Ovary (tissue), 9 donors: ENCODE measurements around the gene CCDC86. TPM values are rescaled to one million over a fixed set of nuclear protein-coding genes. Genes with fewer than 3 reads are reported as not detected.

Experiments
- DNase-seq, 5 donors: peaks; one replicate each; pipeline ENCODE4 v3.0.0-alpha.2; 2019 to 2020
- H3K27ac ChIP-seq, 2 donors: fragments of 200-600 bp; one replicate each; pipeline versions ENCODE4 v1.5.1 to v1.8.0; 2019 to 2022
- H3K27me3 ChIP-seq: fragments of 200-600 bp; one replicate; pipeline ENCODE4 v1.8.0; 2022
- H3K36me3 ChIP-seq: fragments of 200-600 bp; sonication (generic); one replicate; pipeline ENCODE4 v1.5.1; 2019
- H3K4me1 ChIP-seq: one replicate; pipeline ENCODE4 v1.8.1; 2013; ENCODE audit warnings: mild to moderate bottlenecking, moderate library complexity; ENCODE audit not compliant: insufficient read depth
- H3K4me3 ChIP-seq: fragments of 200-600 bp; sonication (generic); one replicate; pipeline ENCODE4 v1.5.1; 2017
- H3K9me3 ChIP-seq, 2 donors: fragments of 200-600 bp in 1 of 2; sonication (generic) in 1 of 2; one replicate each; pipeline versions ENCODE4 v1.5.1 to v1.8.1; 2013 to 2019; ENCODE audit warnings: mild to moderate bottlenecking in 1 of 2, moderate library complexity in 1 of 2
- CTCF ChIP-seq, 3 donors: fragments of 450-650 bp in 2 of 3; fragments of 200-600 bp in 1 of 3; IDR thresholded peaks; one replicate each; pipeline versions ENCODE4 v1.5.1 to v1.8.0; 2016 to 2022; ENCODE audit warnings: antibody characterized with exemption in 3 of 3, mild to moderate bottlenecking in 1 of 3
- EP300 ChIP-seq: sonication (generic); formaldehyde crosslinking; IDR thresholded peaks from one replicate; pipeline ENCODE4 v1.6.1; 2017; ENCODE audit warnings: antibody characterized with exemption
- POLR2A ChIP-seq: fragments of 450-650 bp; IDR thresholded peaks from one replicate; pipeline ENCODE4 v1.6.1; 2017; ENCODE audit warnings: antibody characterized with exemption, mild to moderate bottlenecking, moderate library complexity
- WGBS, 3 donors: extraction: QIAGEN DNeasy Blood & Tissue Kit in 1 of 3; methylation state at CpG; one replicate each; pipeline versions ENCODE4 v1.1.5 to v1.1.7; 2013 to 2017; 5-methylcytosine and 5-hydroxymethylcytosine counted together
- intact Hi-C, 4 donors: fragments of 100-400 bp; cut with DNase I; formaldehyde crosslinking; loops; one replicate each; pipeline versions ENCODE4 v1.11.0 to v1.15.1; 2022 to 2023
- polyA plus RNA-seq, 2 donors: library from polyadenylated mRNA; stranded (reverse); fragments of 200-250 nt in 1 of 2; fragments of 350-450 nt in 1 of 2; fragmentation: Illumina TruSeq in 1 of 2; extraction: RNeasy Lipid Tissue Mini Kit (QIAGEN cat#74804) in 1 of 2; gene quantifications; one replicate each; pipeline ENCODE4 v1.2.3, GENCODE V29; 2013 to 2014
- total RNA-seq, 7 donors: library from RNA; depleted of rRNA in 2 of 7; stranded (reverse); fragments of >200 nt in 2 of 7; fragmentation: NEBNext Ultra II Directional in 3 of 7; extraction: Animal tissue kit (Norgen Biotek cat#: 25700) in 3 of 7; gene quantifications; one replicate each; pipeline versions ENCODE4 v1.1.0 to v1.2.4, GENCODE V29; 2016 to 2023
- donor health status: DM: no; HTN: no; CAD: no; lungs with moderate emphysema.
- donor health status: DM: no; HTN: no; CAD: no.
- donor health status: Bipolar disorder and iron deficiency.
- donor health status: DM: yes; HTN: yes; CAD: no.
- donor health status: DM: no; HTN: no; CAD: no.
- donor health status: DM: yes; HTN: yes; CAD: no.

CCDC86 gene
- total and polyA plus RNA-seq, 9 donors, result 7.0 to 32.9 (median 19.8) TPM

- no peak overlapping the region for H3K4me3 ChIP-seq
- 49 to 55% (median 52%) methylated on average over 7 of the region's 7 CpGs for WGBS, 3 donors
- H3K27me3 ChIP-seq, result no peaks in the 10 kb centered on the region
- no peaks in the 10 kb centered on the region for H3K9me3 ChIP-seq
- H3K27ac ChIP-seq, result no peak overlapping the region
- DNase-seq, result peak in 1 of 5 donors; percentile 31
- TF ChIP-seq POLR2A, result no peak
- TF ChIP-seq EP300, result no peak
- TF ChIP-seq CTCF (IDR thresholded peaks at IDR 0.05), result no peak
- H3K4me1 ChIP-seq, result no peaks in the 10 kb centered on the region
- no peaks in the 10 kb centered on the region for H3K36me3 ChIP-seq
- intact Hi-C loops, result no loop called here
Observed at GRCh38 chr11:60864856-60865513, 23.1 kb downstream of the CCDC86 start.

GRCh38 chr11:60866911-60867870 is 25.3 kb downstream of the CCDC86 start, which contains the start of gene ZP1:
ZP1 (plus strand) TSS chr11:60867542; CDS start chr11:60867562, 20 bp downstream.
- intact Hi-C loops, result no loop called here
- Histone ChIP-seq H3K4me1 (peaks cover 2% of the 10 kb centered on the region), H3K4me3 (no peak within 1 kb of the TSS), H3K36me3 (no peaks in the 10 kb centered on the region), H3K27me3 (no peaks in the 10 kb centered on the region), H3K9me3 (no peaks in the 10 kb centered on the region), H3K27ac (no peak within 1 kb of the TSS)
- no peak for DNase-seq
- 69 to 79% (median 78%) methylated on average over 13 of the region's 13 CpGs for WGBS, 3 donors
- no peak for TF ChIP-seq EP300
- TF ChIP-seq POLR2A, result no peak
- TF ChIP-seq CTCF (IDR thresholded peaks at IDR 0.05), result no peak

- WGBS, 3 donors, result 82 to 85% (median 83%) methylated on average over 10 of the region's 10 CpGs
- Histone ChIP-seq H3K4me3 (no peak overlapping the region), H3K27ac (no peak overlapping the region), H3K36me3 (no peaks in the 10 kb centered on the region), H3K9me3 (no peaks in the 10 kb centered on the region), H3K4me1 (peaks cover 2% of the 10 kb centered on the region), H3K27me3 (no peaks in the 10 kb centered on the region)
- intact Hi-C loops, result no loop called here
- no peak for DNase-seq
- no peak for TF ChIP-seq EP300
- TF ChIP-seq POLR2A, result no peak
- no peak for TF ChIP-seq CTCF (IDR thresholded peaks at IDR 0.05)
Observed at GRCh38 chr11:60867871-60868681, 26.2 kb downstream of the CCDC86 start.
